Trophoblast cell (in vitro differentiated cells and primary cell): ENCODE data around the gene PODN.

ENCODE experiments used
- DNase-seq, 2 donors: peaks; one replicate each; pipeline ENCODE4 v3.0.0-alpha.2; 2016
- H2AFZ ChIP-seq: 2 replicates; pipeline ENCODE4 v1.6.1; 2013; ENCODE audit warnings: low read length, moderate library complexity, mild to moderate bottlenecking; ENCODE audit not compliant: insufficient read depth, poor library complexity
- H2AK5ac ChIP-seq: 2 replicates; pipeline ENCODE4 v1.6.1; 2013; ENCODE audit warnings: mild to moderate bottlenecking, low read length
- H2BK120ac ChIP-seq: 2 replicates; pipeline ENCODE4 v1.6.1; 2013; ENCODE audit warnings: low read length, mild to moderate bottlenecking, moderate library complexity; ENCODE audit not compliant: insufficient read depth, poor library complexity
- H2BK12ac ChIP-seq: 2 replicates; pipeline ENCODE4 v1.6.1; 2013; ENCODE audit warnings: mild to moderate bottlenecking, low read length, moderate library complexity
- H2BK5ac ChIP-seq: 2 replicates; pipeline ENCODE4 v1.6.1; 2013; ENCODE audit warnings: low read length, low read depth, moderate library complexity, mild to moderate bottlenecking; ENCODE audit not compliant: poor library complexity
- H3K14ac ChIP-seq: 2 replicates; pipeline ENCODE4 v1.6.1; 2013; ENCODE audit warnings: mild to moderate bottlenecking, low read length
- H3K18ac ChIP-seq: 2 replicates; pipeline ENCODE4 v1.6.1; 2013; ENCODE audit warnings: mild to moderate bottlenecking, low read length
- H3K23ac ChIP-seq: 2 replicates; pipeline ENCODE4 v1.6.1; 2013; ENCODE audit warnings: low read length
- H3K27ac ChIP-seq: 2 replicates; pipeline ENCODE4 v1.5.1; 2013; ENCODE audit warnings: low read depth, mild to moderate bottlenecking, inconsistent platforms, low read length, moderate library complexity
- H3K27me3 ChIP-seq: 2 replicates; pipeline ENCODE4 v1.6.1; 2013; ENCODE audit warnings: inconsistent platforms, mild to moderate bottlenecking, low read length, moderate library complexity; ENCODE audit not compliant: insufficient read depth
- H3K36me3 ChIP-seq, 2 experiments: 1 replicate in 1 of 2; 2 replicates in 1 of 2; pipeline ENCODE4 v1.6.1; 2013; ENCODE audit warnings: low read length in 2 of 2, mild to moderate bottlenecking in 2 of 2, moderate library complexity in 1 of 2; ENCODE audit not compliant: insufficient read depth in 2 of 2, control insufficient read depth in 1 of 2
- H3K4ac ChIP-seq: 2 replicates; pipeline ENCODE4 v1.6.1; 2013; ENCODE audit warnings: low read depth, mild to moderate bottlenecking, low read length, moderate library complexity
- H3K4me1 ChIP-seq, 2 experiments: 1 replicate in 1 of 2; 2 replicates in 1 of 2; pipeline ENCODE4 v1.6.1; 2013; ENCODE audit warnings: low read length in 2 of 2, mild to moderate bottlenecking in 2 of 2, moderate library complexity in 1 of 2; ENCODE audit not compliant: insufficient read depth in 2 of 2, control insufficient read depth in 1 of 2
- H3K4me2 ChIP-seq: 2 replicates; pipeline ENCODE4 v1.6.1; 2013; ENCODE audit warnings: inconsistent platforms, mild to moderate bottlenecking, low read length, moderate library complexity
- H3K4me3 ChIP-seq: 2 replicates; pipeline ENCODE4 v1.5.1; 2013; ENCODE audit warnings: mild to moderate bottlenecking, low read depth, low read length, inconsistent platforms
- H3K79me1 ChIP-seq: one replicate; pipeline ENCODE4 v1.6.1; 2013; ENCODE audit warnings: low read length
- H3K79me2 ChIP-seq: 2 replicates; pipeline ENCODE4 v1.6.1; 2013; ENCODE audit warnings: low read length, mild to moderate bottlenecking; ENCODE audit not compliant: control insufficient read depth, insufficient read depth, poor library complexity
- H3K9ac ChIP-seq: 2 replicates; pipeline ENCODE4 v1.6.1; 2013; ENCODE audit warnings: mild to moderate bottlenecking, low read length
- H3K9me3 ChIP-seq: 2 replicates; pipeline ENCODE4 v1.6.1; 2013; ENCODE audit warnings: low read depth, mild to moderate bottlenecking, control low read depth, inconsistent platforms, low read length; ENCODE audit not compliant: insufficient read depth
- H4K12ac ChIP-seq: 2 replicates; pipeline ENCODE4 v1.6.1; 2013; ENCODE audit warnings: low read depth, mild to moderate bottlenecking, low read length, moderate library complexity
- H4K8ac ChIP-seq: 2 replicates; pipeline ENCODE4 v1.6.1; 2013; ENCODE audit warnings: low read depth, mild to moderate bottlenecking, low read length, moderate library complexity
- H4K91ac ChIP-seq: one replicate; pipeline ENCODE4 v1.6.1; 2013; ENCODE audit warnings: low read depth, mild to moderate bottlenecking, low read length, moderate library complexity
- WGBS: extraction: QIAGEN DNeasy Blood & Tissue Kit; methylation state at CpG from one replicate; pipeline ENCODE4 v1.1.7; 2013; ENCODE audit warnings: missing lambda C conversion rate; ENCODE audit not compliant: insufficient read length, insufficient coverage; ENCODE audit errors: extremely low coverage; 5-methylcytosine and 5-hydroxymethylcytosine counted together

Gene PODN

GRCh38 chr1:53121319-53122172 lies 59.5 kb downstream of the PODN start:
- no peak overlapping the region for H2BK5ac ChIP-seq
- no peak overlapping the region for H2BK12ac ChIP-seq
- H2AFZ ChIP-seq, result no peak overlapping the region
- H3K36me3 ChIP-seq, result no peaks in the 10 kb centered on the region
- no peak overlapping the region for H3K18ac ChIP-seq
- peaks cover 12 to 19% of the 10 kb centered on the region in 2 experiments for H3K4me1 ChIP-seq
- no peak overlapping the region for H2BK120ac ChIP-seq
- no peak overlapping the region for H4K12ac ChIP-seq
- no peak overlapping the region for H3K14ac ChIP-seq
- H4K8ac ChIP-seq, result no peak overlapping the region
- no peak overlapping the region for H3K4ac ChIP-seq
- no peaks in the 10 kb centered on the region for H3K27me3 ChIP-seq
- no peaks in the 10 kb centered on the region for H3K9me3 ChIP-seq
- H3K9ac ChIP-seq, result no peak overlapping the region
- H3K4me3 ChIP-seq, result no peak overlapping the region
- H3K79me1 ChIP-seq, result peaks cover 2% of the 10 kb centered on the region
- no peak overlapping the region for H3K4me2 ChIP-seq
- H2AK5ac ChIP-seq, result no peak overlapping the region
- no peak overlapping the region for H3K23ac ChIP-seq
- DNase-seq, result no peak
- no peaks in the 10 kb centered on the region for H3K79me2 ChIP-seq
- WGBS, result no CpG with 5 or more reads among the region's 18 CpGs
- no peak overlapping the region for H3K27ac ChIP-seq
- no peak overlapping the region for H4K91ac ChIP-seq

GRCh38 chr1:53122201-53122885 lies 60.3 kb downstream of the PODN start:
- Histone ChIP-seq H2AFZ (no peak overlapping the region), H2BK120ac (no peak overlapping the region), H4K8ac (no peak overlapping the region), H2AK5ac (no peak overlapping the region), H3K27ac (no peak overlapping the region), H2BK5ac (no peak overlapping the region), H3K36me3 (no peaks in the 10 kb centered on the region), H3K9ac (no peak overlapping the region), H3K4me1 (peaks cover 12 to 19% of the 10 kb centered on the region in 2 experiments), H4K12ac (no peak overlapping the region), H3K14ac (no peak overlapping the region), H3K4me3 (no peak overlapping the region), H3K9me3 (no peaks in the 10 kb centered on the region), H3K23ac (no peak overlapping the region), H3K4ac (no peak overlapping the region), H4K91ac (no peak overlapping the region), H3K27me3 (no peaks in the 10 kb centered on the region), H3K79me2 (no peaks in the 10 kb centered on the region), H2BK12ac (no peak overlapping the region), H3K79me1 (peaks cover 2% of the 10 kb centered on the region), H3K18ac (no peak overlapping the region), H3K4me2 (no peak overlapping the region)
- peak; percentile 97 for DNase-seq
- WGBS, result no CpG with 5 or more reads among the region's 10 CpGs

GRCh38 chr1:53122961-53123413 lies 61.0 kb downstream of the PODN start:
- WGBS, result no CpG with 5 or more reads among the region's 7 CpGs
- Histone ChIP-seq H3K79me2 (no peaks in the 10 kb centered on the region), H3K4me1 (peaks cover 12 to 19% of the 10 kb centered on the region in 2 experiments), H4K8ac (no peak overlapping the region), H3K4ac (no peak overlapping the region), H3K4me3 (no peak overlapping the region), H2BK12ac (no peak overlapping the region), H3K18ac (no peak overlapping the region), H2AK5ac (no peak overlapping the region), H4K91ac (peak overlapping the region; percentile 2), H4K12ac (no peak overlapping the region), H3K79me1 (peaks cover 2% of the 10 kb centered on the region), H3K14ac (no peak overlapping the region), H3K27ac (no peak overlapping the region), H3K9me3 (no peaks in the 10 kb centered on the region), H3K23ac (no peak overlapping the region), H2BK5ac (no peak overlapping the region), H3K4me2 (no peak overlapping the region), H3K9ac (no peak overlapping the region), H3K27me3 (no peaks in the 10 kb centered on the region), H2AFZ (no peak overlapping the region), H3K36me3 (no peaks in the 10 kb centered on the region), H2BK120ac (no peak overlapping the region)
- no peak for DNase-seq

GRCh38 chr1:53123453-53124140 lies 61.6 kb downstream of the PODN start:
- Histone ChIP-seq H3K9ac (no peak overlapping the region), H2AFZ (no peak overlapping the region), H3K14ac (no peak overlapping the region), H3K27ac (no peak overlapping the region), H3K4me3 (no peak overlapping the region), H3K4me2 (no peak overlapping the region), H4K8ac (no peak overlapping the region), H3K9me3 (no peaks in the 10 kb centered on the region), H3K4ac (no peak overlapping the region), H2AK5ac (no peak overlapping the region), H3K36me3 (no peaks in the 10 kb centered on the region), H2BK120ac (no peak overlapping the region), H4K91ac (no peak overlapping the region), H3K23ac (no peak overlapping the region), H3K4me1 (peaks cover 12 to 19% of the 10 kb centered on the region in 2 experiments), H3K27me3 (no peaks in the 10 kb centered on the region), H4K12ac (no peak overlapping the region), H2BK5ac (no peak overlapping the region), H2BK12ac (no peak overlapping the region), H3K79me1 (peaks cover 2% of the 10 kb centered on the region), H3K18ac (no peak overlapping the region), H3K79me2 (no peaks in the 10 kb centered on the region)
- no CpG with 5 or more reads among the region's 19 CpGs for WGBS
- DNase-seq, result peak in 1 of 2 donors; percentile 41
